OCI-LY7 (cell line): ENCODE measurements around the gene CGN.
"Not testable (repeated sequence)": the region's sequence is repeated elsewhere in the genome, so short reads cannot be mapped to it uniquely, and the experiment has no call there.

Experiments used
- EZH2phosphoT487 ChIP-seq: fragments of 200-600 bp; sonication (generic); IDR thresholded peaks from 2 replicates; pipeline ENCODE4 v1.6.1; 2018; ENCODE audit warnings: low read depth, borderline replicate concordance, mild to moderate bottlenecking, mixed run types, antibody characterized with exemption, low read length, moderate library complexity, mixed read lengths
- TF ChIP-seq, protein P1 (sequence below): fragments of 200-600 bp; sonication (generic); conservative IDR thresholded peaks from 2 replicates; pipeline ENCODE4 v1.5.1; 2014; ENCODE audit warnings: mild to moderate bottlenecking, antibody characterized with exemption, low read length, moderate library complexity, mixed read lengths

DNA sequence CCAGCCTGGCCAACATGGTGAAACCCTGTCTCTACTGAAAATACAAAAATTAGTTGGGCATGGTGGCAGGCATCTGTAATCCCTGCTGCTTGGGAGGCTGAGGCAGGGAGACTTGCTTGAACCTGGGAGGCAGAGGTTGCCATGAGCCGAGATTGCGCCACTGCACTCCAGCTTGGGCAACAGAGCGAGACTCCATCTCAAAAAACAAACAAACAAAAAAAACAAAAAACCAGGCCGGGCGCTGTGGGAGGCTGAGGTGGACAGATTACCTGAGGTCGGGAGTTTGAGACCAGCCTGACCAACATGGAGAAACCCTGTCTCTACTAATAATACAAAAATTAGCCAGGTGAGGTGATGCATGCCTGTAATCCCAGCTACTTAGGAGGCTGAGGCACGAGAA is 11.2 kb downstream of the CGN start:
- TF ChIP-seq, protein P1, sequence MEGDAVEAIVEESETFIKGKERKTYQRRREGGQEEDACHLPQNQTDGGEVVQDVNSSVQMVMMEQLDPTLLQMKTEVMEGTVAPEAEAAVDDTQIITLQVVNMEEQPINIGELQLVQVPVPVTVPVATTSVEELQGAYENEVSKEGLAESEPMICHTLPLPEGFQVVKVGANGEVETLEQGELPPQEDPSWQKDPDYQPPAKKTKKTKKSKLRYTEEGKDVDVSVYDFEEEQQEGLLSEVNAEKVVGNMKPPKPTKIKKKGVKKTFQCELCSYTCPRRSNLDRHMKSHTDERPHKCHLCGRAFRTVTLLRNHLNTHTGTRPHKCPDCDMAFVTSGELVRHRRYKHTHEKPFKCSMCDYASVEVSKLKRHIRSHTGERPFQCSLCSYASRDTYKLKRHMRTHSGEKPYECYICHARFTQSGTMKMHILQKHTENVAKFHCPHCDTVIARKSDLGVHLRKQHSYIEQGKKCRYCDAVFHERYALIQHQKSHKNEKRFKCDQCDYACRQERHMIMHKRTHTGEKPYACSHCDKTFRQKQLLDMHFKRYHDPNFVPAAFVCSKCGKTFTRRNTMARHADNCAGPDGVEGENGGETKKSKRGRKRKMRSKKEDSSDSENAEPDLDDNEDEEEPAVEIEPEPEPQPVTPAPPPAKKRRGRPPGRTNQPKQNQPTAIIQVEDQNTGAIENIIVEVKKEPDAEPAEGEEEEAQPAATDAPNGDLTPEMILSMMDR = not testable (repeated sequence)
- not testable (repeated sequence) for TF ChIP-seq EZH2phosphoT487
